Bronchial epithelial cell (primary cell): Measurements from ENCODE around the gene PPP1R36. TPM values are rescaled to one million over a fixed set of nuclear protein-coding genes. Genes with fewer than 3 reads are reported as not detected.
A peak's percentile ranks its signal among the peaks of the same experiment; 100 is the strongest.

Source experiments
- DNase-seq: peaks from one replicate; pipeline ENCODE4 v3.0.0-alpha.2; 2010; ENCODE audit warnings: low read depth
- FAIRE-seq: peaks from 2 replicates; lab custom pipeline; 2011; peaks lifted over from hg19 to GRCh38; lab: Jason Lieb, UNC
- H3K27me3 ChIP-seq: 2 replicates; pipeline ENCODE4 v1.5.1; 2011; ENCODE audit warnings: low read length; ENCODE audit not compliant: control insufficient read depth, insufficient read depth
- H3K36me3 ChIP-seq: 2 replicates; pipeline ENCODE4 v1.5.1; 2011; ENCODE audit warnings: low read length; ENCODE audit not compliant: control insufficient read depth, insufficient read depth
- H3K4me3 ChIP-seq: 2 replicates; pipeline ENCODE4 v1.5.1; 2011; ENCODE audit warnings: mild to moderate bottlenecking, low read depth, low read length, control low read depth
- total RNA-seq: library from RNA; depleted of rRNA; stranded (reverse); fragments of >200 nt; gene quantifications from 2 replicates; pipeline ENCODE4 v1.2.1, GENCODE V29; 2014
- TF ChIP-seq, protein P1 (sequence below): IDR thresholded peaks from 2 replicates; pipeline ENCODE4 v1.5.1; 2011; ENCODE audit warnings: mild to moderate bottlenecking, moderate library complexity, low read length, control low read depth, inconsistent platforms; ENCODE audit not compliant: insufficient read depth, severe bottlenecking

PPP1R36 gene
- total RNA-seq, 1 donor from 2014 or later, result 1.1 TPM

DNA sequence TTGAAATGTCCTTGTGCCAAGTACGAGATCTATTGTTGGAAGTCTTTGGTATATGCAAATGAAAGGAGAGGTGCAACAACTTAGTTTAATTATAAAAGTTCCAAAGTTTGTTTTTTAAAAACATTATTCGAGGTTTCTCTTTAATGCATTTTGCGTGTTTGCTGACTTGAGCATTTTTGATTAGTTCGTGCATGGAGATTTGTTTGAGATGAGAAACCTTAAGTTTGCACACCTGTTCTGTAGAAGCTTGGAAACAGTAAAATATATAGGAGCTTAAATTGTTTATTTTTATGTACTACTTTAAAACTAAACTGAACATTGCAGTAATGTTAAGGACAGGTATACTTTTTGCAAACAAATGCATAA lies 6.9 kb upstream of the PPP1R36 start:
- no peak for FAIRE-seq
- Histone ChIP-seq H3K4me3 (no peak overlapping the region), H3K27me3 (peaks cover 18% of the 10 kb centered on the region), H3K36me3 (no peaks in the 10 kb centered on the region)
- no peak for DNase-seq
- TF ChIP-seq, protein P1, sequence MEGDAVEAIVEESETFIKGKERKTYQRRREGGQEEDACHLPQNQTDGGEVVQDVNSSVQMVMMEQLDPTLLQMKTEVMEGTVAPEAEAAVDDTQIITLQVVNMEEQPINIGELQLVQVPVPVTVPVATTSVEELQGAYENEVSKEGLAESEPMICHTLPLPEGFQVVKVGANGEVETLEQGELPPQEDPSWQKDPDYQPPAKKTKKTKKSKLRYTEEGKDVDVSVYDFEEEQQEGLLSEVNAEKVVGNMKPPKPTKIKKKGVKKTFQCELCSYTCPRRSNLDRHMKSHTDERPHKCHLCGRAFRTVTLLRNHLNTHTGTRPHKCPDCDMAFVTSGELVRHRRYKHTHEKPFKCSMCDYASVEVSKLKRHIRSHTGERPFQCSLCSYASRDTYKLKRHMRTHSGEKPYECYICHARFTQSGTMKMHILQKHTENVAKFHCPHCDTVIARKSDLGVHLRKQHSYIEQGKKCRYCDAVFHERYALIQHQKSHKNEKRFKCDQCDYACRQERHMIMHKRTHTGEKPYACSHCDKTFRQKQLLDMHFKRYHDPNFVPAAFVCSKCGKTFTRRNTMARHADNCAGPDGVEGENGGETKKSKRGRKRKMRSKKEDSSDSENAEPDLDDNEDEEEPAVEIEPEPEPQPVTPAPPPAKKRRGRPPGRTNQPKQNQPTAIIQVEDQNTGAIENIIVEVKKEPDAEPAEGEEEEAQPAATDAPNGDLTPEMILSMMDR, result no peak

GRCh38 chr14:64544607-64545312 lies 5.0 kb upstream of the PPP1R36 start:
- no peak for FAIRE-seq

GRCh38 chr14:64549016-64549415 lies 745 bp upstream of the PPP1R36 start:
- Histone ChIP-seq H3K36me3 (no peaks in the 10 kb centered on the region), H3K27me3 (peaks cover 5% of the 10 kb centered on the region), H3K4me3 (no peak overlapping the region)
- no peak for FAIRE-seq
- peak; percentile 30 for DNase-seq
- TF ChIP-seq, protein P1, result no peak

More at GRCh38 chr14:64544607-64545312, 5.0 kb upstream of the PPP1R36 start:
- Histone ChIP-seq H3K27me3 (peaks cover 18% of the 10 kb centered on the region), H3K36me3 (no peaks in the 10 kb centered on the region), H3K4me3 (no peak overlapping the region)
- TF ChIP-seq, protein P1, result no peak
- no peak for DNase-seq

DNA sequence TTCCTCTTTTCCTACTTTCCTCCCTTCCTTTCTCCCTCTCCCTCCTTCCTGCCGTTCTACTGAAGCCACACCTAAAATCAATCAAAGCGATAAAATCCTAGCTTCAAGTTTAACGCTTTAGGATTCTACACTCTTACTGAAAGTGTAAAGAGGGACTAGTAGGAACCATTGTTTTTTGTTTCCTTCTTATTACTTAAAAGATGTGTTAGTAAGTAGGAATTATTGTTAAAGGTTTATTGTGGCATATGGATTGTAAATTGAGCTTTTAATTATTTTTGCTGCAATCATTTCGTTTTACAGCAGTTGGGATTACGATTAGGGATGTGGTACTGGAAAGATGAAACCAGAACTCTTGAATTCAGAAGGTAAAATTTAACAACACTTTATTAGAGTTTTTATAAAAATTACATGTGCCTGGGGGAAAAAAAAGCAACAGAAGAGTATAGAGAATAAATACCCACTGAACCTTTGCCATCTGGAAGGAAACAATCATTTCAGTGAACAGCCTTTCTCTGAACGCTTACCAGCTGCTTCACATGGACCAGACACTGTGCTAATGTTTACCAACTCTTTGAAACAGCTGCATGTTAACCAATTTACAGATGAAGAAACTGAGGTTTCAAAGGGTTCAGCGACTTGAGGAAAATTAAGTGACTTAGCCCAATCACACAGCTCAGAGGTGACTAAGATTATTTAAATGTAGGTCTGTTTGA lies 1.0 kb downstream of the PPP1R36 start:
- DNase-seq, result no peak
- FAIRE-seq, result no peak
- H3K4me3 ChIP-seq, result no peak overlapping the region

GRCh38 chr14:64554556-64554955 lies 4.8 kb downstream of the PPP1R36 start:
- no peak for FAIRE-seq
- Histone ChIP-seq H3K36me3 (no peaks in the 10 kb centered on the region), H3K27me3 (peaks cover 7% of the 10 kb centered on the region), H3K4me3 (no peak overlapping the region)
- TF ChIP-seq, protein P1, result no peak
- no peak for DNase-seq

More for the DNA sequence above, 1.0 kb downstream of the PPP1R36 start:
- Histone ChIP-seq H3K27me3 (peaks cover 7% of the 10 kb centered on the region), H3K36me3 (no peaks in the 10 kb centered on the region)
- TF ChIP-seq, protein P1, result no peak
